ENCODE data around the gene SBNO1.

SBNO1 gene

DNA sequence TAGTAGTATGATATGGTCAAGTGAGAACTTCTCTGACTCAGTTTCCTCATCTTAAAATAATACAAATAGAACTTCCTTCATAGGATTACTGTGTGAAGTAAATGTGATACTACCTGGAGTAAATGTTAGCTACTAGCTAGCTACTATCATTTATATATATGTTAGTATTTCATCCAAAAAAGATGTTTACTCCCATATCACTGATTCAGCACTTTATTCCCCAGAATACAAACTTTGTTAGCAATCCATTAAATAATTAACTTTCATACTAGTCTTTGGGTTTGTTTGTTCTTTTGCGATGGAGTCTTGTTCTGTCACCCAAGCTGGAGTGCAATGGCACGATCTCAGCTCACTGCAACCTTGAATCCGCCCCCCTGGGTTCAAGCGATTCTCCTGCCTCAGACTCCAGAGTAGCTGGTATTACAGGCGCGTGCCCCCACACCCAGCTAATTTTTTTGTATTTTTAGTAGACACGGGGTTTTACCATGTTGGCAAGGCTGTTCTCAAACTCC lies 8.4 kb downstream of the SBNO1 start:
- no peak for TF ChIP-seq CTCF (IDR thresholded peaks at IDR 0.05; ENCODE audit: low read depth, low read length)
- in situ Hi-C loops (cut with HindIII; ENCODE audit: low sequenced_read_pairs): no loop called here

GRCh38 chr12:123354600-123354999 lies 10.0 kb downstream of the SBNO1 start:
- DNase-seq (ENCODE audit: low read depth, low spot score): no peak
- in situ Hi-C loops (cut with HindIII; ENCODE audit: low sequenced_read_pairs): no loop called here
- H3K4me3 ChIP-seq (ENCODE audit: low read depth, low read length): no peak overlapping the region
- TF ChIP-seq CTCF (IDR thresholded peaks at IDR 0.05; ENCODE audit: low read depth, low read length): no peak

More for the DNA sequence above, 8.4 kb downstream of the SBNO1 start:
- no peak for DNase-seq (ENCODE audit: low read depth, low spot score)
- H3K4me3 ChIP-seq (ENCODE audit: low read depth, low read length): no peak overlapping the region

GRCh38 chr12:123351349-123351748 lies 13.3 kb downstream of the SBNO1 start:
- no peak for TF ChIP-seq CTCF (IDR thresholded peaks at IDR 0.05; ENCODE audit: low read depth, low read length)
- DNase-seq (ENCODE audit: low read depth, low spot score): no peak
- no peak overlapping the region for H3K4me3 ChIP-seq (ENCODE audit: low read depth, low read length)
- in situ Hi-C loops (cut with HindIII; ENCODE audit: low sequenced_read_pairs): no loop called here

- TF ChIP-seq CTCF (IDR thresholded peaks at IDR 0.05; ENCODE audit: low read depth, low read length): no peak
- no peak overlapping the region for H3K4me3 ChIP-seq (ENCODE audit: low read depth, low read length)
- DNase-seq (ENCODE audit: low read depth, low spot score): no peak
- in situ Hi-C loops (cut with HindIII; ENCODE audit: low sequenced_read_pairs): no loop called here
Measured at GRCh38 chr12:123346946-123347345, 17.7 kb downstream of the SBNO1 start.

DNA sequence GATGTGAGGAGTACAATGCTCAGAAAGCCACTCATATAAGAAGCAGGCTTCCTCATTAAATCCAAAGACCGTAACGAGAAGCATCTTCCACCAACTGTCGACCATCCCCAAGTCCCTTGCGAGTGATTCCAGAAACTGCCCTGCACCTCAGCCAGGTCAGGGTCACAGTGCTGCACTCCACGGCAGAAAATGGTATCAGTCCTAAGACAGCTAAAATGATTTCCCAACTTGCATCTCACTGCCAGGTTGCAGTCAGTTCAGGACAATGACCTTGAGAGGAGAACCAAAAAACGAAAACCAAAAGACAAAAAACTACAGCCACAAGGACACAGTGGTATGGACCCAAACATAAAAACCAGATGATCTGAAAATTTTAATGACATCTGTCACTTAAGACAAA lies 20.6 kb downstream of the SBNO1 start:
- H3K4me3 ChIP-seq (ENCODE audit: low read depth, low read length): no peak overlapping the region
- DNase-seq (ENCODE audit: low read depth, low spot score): no peak
- in situ Hi-C loops (cut with HindIII; ENCODE audit: low sequenced_read_pairs): no loop called here
- no peak for TF ChIP-seq CTCF (IDR thresholded peaks at IDR 0.05; ENCODE audit: low read depth, low read length)

- no peak for DNase-seq (ENCODE audit: low read depth, low spot score)
- H3K4me3 ChIP-seq (ENCODE audit: low read depth, low read length): no peak overlapping the region
- in situ Hi-C loops (cut with HindIII; ENCODE audit: low sequenced_read_pairs): no loop called here
- TF ChIP-seq CTCF (IDR thresholded peaks at IDR 0.05; ENCODE audit: low read depth, low read length): no peak
Measured at GRCh38 chr12:123337070-123337469, 27.6 kb downstream of the SBNO1 start.

DNA sequence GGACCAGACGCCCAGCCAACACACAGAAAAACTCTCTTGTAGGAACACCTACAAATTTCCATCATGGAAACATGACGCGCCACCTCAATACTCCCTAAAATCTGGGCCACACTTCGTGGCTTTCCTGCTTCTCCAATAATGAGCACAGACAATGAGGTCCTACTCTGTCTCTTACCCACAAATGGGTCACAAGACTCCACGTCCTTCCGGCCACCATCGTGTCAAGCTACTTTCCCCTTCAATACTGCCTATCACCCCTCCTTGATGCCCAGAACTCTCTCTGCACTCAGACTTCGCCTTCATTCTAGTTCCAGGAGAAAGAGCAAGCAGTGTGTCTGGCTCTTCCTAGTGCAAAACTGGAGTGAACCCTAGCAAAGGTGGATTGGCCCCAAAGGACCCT lies 28.1 kb downstream of the SBNO1 start:
- no peak overlapping the region for H3K4me3 ChIP-seq (ENCODE audit: low read depth, low read length)
- in situ Hi-C loops (cut with HindIII; ENCODE audit: low sequenced_read_pairs): no loop called here
- TF ChIP-seq CTCF (IDR thresholded peaks at IDR 0.05; ENCODE audit: low read depth, low read length): no peak
- DNase-seq (ENCODE audit: low read depth, low spot score): no peak
